Right atrium auricular region (tissue), 2 donors: ENCODE data around the gene GLIPR1. TPM values are rescaled to one million over a fixed set of nuclear protein-coding genes. Genes with fewer than 3 reads are reported as not detected.
A peak's percentile ranks its signal among the peaks of the same experiment; 100 is the strongest.

Source experiments
- DNase-seq: peaks from one replicate; pipeline ENCODE4 v3.0.0-alpha.2; 2019; ENCODE audit warnings: low spot score
- H3K27ac ChIP-seq, 2 donors: fragments of 200-600 bp; sonication (generic); 1 replicate in 1 of 2; 2 replicates in 1 of 2; pipeline ENCODE4 v1.5.1; 2016 to 2019
- H3K27me3 ChIP-seq, 2 donors: fragments of 200-600 bp; sonication (generic); one replicate each; pipeline versions ENCODE4 v1.5.1 to v1.6.0; 2017 to 2019
- H3K36me3 ChIP-seq: fragments of 200-600 bp; sonication (generic); one replicate; pipeline ENCODE4 v1.5.1; 2016
- H3K4me1 ChIP-seq, 2 donors: fragments of 200-600 bp; sonication (generic); one replicate each; pipeline versions ENCODE4 v1.5.1 to v1.6.0; 2017 to 2019
- H3K4me3 ChIP-seq, 2 donors: fragments of 200-600 bp; sonication (generic); 1 replicate in 1 of 2; 2 replicates in 1 of 2; pipeline ENCODE4 v1.5.1; 2017 to 2019; ENCODE audit warnings: mild to moderate bottlenecking in 1 of 2, moderate library complexity in 1 of 2
- H3K9me3 ChIP-seq, 2 donors: fragments of 200-600 bp; sonication (generic); one replicate each; pipeline ENCODE4 v1.5.1; 2019
- total RNA-seq, 2 donors: library from RNA; depleted of rRNA; stranded (reverse); fragments of >200 nt; gene quantifications; one replicate each; pipeline ENCODE4 v1.1.0, GENCODE V29; 2016
- TF ChIP-seq, protein P1 (sequence below), 2 donors: fragments of 200-600 bp; sonication (generic); IDR thresholded peaks; one replicate each; pipeline ENCODE4 v1.5.1; 2019; ENCODE audit warnings: antibody characterized with exemption in 2 of 2

GLIPR1 gene
- total RNA-seq, 2 donors from 2014 or later, result 6.4 to 14.1 TPM

- no peak overlapping the region for H3K4me3 ChIP-seq
- TF ChIP-seq, protein P1, sequence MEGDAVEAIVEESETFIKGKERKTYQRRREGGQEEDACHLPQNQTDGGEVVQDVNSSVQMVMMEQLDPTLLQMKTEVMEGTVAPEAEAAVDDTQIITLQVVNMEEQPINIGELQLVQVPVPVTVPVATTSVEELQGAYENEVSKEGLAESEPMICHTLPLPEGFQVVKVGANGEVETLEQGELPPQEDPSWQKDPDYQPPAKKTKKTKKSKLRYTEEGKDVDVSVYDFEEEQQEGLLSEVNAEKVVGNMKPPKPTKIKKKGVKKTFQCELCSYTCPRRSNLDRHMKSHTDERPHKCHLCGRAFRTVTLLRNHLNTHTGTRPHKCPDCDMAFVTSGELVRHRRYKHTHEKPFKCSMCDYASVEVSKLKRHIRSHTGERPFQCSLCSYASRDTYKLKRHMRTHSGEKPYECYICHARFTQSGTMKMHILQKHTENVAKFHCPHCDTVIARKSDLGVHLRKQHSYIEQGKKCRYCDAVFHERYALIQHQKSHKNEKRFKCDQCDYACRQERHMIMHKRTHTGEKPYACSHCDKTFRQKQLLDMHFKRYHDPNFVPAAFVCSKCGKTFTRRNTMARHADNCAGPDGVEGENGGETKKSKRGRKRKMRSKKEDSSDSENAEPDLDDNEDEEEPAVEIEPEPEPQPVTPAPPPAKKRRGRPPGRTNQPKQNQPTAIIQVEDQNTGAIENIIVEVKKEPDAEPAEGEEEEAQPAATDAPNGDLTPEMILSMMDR (IDR thresholded peaks at IDR 0.05), result no peak
- H3K36me3 ChIP-seq, result no peaks in the 10 kb centered on the region
- H3K9me3 ChIP-seq, result no peaks in the 10 kb centered on the region
- H3K4me1 ChIP-seq, result no peaks in the 10 kb centered on the region
- peak overlapping the region; percentile 10 to 53 for H3K27ac ChIP-seq
- DNase-seq, result no peak
- no peaks in the 10 kb centered on the region for H3K27me3 ChIP-seq
Measured at GRCh38 chr12:75478116-75478794, 2.3 kb upstream of the GLIPR1 start.

- no peak for DNase-seq
- H3K27me3 ChIP-seq, result no peaks in the 10 kb centered on the region
- peak overlapping the region; percentile 60 to 70 for H3K27ac ChIP-seq
- H3K36me3 ChIP-seq, result no peaks in the 10 kb centered on the region
- peak overlapping the region; percentile 34 to 38 for H3K4me3 ChIP-seq
- TF ChIP-seq, protein P1 (IDR thresholded peaks at IDR 0.05), result no peak
- H3K4me1 ChIP-seq, result no peaks in the 10 kb centered on the region
- no peaks in the 10 kb centered on the region for H3K9me3 ChIP-seq
Measured at GRCh38 chr12:75479963-75480461, 543 bp upstream of the GLIPR1 start.

DNA sequence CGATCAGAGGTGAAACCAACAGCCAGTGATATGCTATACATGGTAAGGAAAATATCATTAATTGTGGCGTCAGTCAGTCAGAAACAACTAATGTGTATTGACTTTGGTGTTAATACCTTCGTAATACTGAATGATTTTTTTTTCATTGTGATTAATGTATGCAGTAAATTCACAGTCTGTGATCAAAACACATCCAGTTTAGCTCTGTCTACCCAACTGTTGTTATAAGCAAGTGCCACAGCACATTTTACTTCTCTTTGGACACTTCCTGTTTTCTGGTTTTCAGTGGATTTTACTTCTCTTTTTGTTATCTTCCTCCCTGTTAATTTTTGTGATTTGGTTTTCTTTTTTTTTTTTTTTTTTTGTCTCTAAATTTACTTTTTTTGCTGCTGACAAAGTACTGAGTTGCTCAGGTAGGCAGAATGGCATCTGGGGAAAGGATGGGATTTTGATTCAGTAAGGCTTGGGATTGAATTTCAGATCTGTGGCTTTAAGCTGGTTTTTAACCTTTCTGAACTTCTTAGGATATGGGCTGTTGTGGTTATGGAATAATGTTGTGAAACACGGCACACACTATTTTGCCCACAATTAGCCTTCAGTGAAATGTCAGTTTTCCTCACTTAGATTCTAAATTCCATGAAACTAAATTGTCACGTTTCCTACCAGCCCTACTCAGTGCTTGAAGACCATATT is 604 bp downstream of the GLIPR1 start:
- no peaks in the 10 kb centered on the region for H3K4me1 ChIP-seq

GRCh38 chr12:75481774-75482173 is 1.2 kb downstream of the GLIPR1 start:
- H3K4me3 ChIP-seq, result peak overlapping the region; percentile 34 to 38
- no peaks in the 10 kb centered on the region for H3K36me3 ChIP-seq
- no peaks in the 10 kb centered on the region for H3K27me3 ChIP-seq
- DNase-seq, result no peak
- TF ChIP-seq, protein P1 (IDR thresholded peaks at IDR 0.05), result no peak
- H3K4me1 ChIP-seq, result no peaks in the 10 kb centered on the region
- H3K27ac ChIP-seq, result peak overlapping the region; percentile 36 to 60
- no peaks in the 10 kb centered on the region for H3K9me3 ChIP-seq

More for the DNA sequence above, 604 bp downstream of the GLIPR1 start:
- peak overlapping the region; percentile 34 to 38 for H3K4me3 ChIP-seq
- no peak for DNase-seq
- H3K27ac ChIP-seq, result peak overlapping the region; percentile 60 to 70
- H3K9me3 ChIP-seq, result no peaks in the 10 kb centered on the region
- no peaks in the 10 kb centered on the region for H3K36me3 ChIP-seq
- H3K27me3 ChIP-seq, result no peaks in the 10 kb centered on the region
- TF ChIP-seq, protein P1 (IDR thresholded peaks at IDR 0.05), result no peak

- Histone ChIP-seq H3K27me3 (no peaks in the 10 kb centered on the region), H3K4me3 (no peak overlapping the region), H3K36me3 (no peaks in the 10 kb centered on the region), H3K27ac (peak overlapping the region in 1 of 2 donors; percentile 29), H3K9me3 (no peaks in the 10 kb centered on the region), H3K4me1 (no peaks in the 10 kb centered on the region)
- DNase-seq, result no peak
- TF ChIP-seq, protein P1 (IDR thresholded peaks at IDR 0.05), result no peak
Measured at GRCh38 chr12:75482646-75483045, 2.1 kb downstream of the GLIPR1 start.
